OCI-M2 (cell line): Measurements from ENCODE around the gene MVD.

Source experiments
- DNase-seq: peaks from one replicate; lab custom pipeline; 2025; ENCODE audit not compliant: unreplicated experiment; lab: John Stamatoyannopoulos, UW

Gene MVD, protein sequence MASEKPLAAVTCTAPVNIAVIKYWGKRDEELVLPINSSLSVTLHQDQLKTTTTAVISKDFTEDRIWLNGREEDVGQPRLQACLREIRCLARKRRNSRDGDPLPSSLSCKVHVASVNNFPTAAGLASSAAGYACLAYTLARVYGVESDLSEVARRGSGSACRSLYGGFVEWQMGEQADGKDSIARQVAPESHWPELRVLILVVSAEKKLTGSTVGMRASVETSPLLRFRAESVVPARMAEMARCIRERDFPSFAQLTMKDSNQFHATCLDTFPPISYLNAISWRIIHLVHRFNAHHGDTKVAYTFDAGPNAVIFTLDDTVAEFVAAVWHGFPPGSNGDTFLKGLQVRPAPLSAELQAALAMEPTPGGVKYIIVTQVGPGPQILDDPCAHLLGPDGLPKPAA

DNA sequence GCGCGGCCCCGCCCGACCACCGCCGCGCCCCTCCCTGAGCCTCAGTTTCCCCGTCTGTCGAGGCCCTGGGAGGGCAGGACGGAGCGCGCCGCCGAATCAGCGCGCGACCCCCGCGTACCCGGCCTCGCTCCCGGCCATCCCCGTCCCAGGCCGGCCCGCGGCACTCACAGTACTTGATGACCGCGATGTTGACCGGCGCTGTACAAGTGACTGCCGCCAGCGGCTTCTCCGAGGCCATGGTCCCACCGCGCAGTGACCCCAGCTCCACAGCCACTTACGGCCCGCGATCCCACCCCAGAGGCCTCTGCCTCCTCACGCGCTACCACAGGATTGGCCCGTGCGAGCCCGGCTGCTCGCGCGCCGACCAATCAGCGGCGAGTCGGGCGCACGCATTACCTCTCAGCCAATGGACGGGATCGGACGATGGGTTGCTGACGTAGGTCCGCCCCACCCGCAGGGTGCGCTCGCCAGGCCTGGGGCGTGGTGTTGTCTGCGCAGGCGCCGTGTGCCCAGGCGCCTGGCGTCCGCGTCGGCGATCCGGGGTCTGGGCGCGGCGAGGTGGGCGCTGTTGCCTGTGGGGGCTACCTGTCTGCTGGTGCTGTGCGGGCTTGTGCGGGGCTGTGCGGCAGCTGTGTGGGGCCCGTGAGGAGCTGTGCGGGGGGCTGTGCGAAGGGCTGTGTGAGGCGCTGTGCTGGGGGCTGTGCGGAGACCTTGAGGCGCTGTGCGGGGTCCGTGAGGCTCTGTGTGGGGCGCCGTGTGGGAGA, at the start of gene MVD:
MVD (minus strand) TSS at position 249 of the 764 bp plus-strand sequence; CDS start at position 238, 11 bp downstream.
- peak; percentile 73 for DNase-seq

DNA sequence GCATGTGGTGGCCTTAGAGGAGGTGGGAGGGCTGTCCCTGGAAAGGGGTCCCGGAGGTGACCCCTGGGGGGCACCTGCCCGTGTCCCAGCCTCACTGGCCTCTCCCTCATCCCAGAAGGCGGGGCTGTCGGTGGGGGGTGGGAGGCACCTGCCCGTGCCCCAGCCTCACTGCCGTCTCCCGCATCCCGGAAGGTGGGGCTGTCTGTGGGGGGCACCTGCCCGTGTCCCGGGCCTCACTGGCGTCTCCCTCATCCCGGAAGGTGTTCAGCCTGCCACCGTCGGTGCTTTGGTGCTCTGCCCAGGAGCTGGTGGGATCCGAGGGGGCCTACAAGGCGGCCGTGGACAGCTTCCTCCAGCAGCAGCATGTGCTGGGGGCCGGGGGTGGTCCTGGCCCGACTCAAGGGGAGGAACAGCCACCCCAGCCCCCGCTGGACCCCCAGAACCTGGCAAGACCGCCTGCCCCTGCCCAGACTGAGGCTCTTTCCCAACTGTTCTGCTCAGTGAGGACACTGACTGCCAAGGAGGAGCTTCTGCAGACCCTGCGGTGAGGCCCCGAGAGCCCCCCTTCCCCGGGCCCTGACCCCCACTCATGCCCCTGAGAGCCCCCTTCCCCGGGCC, 49.6 kb upstream of the MVD start:
- DNase-seq = no peak

DNA sequence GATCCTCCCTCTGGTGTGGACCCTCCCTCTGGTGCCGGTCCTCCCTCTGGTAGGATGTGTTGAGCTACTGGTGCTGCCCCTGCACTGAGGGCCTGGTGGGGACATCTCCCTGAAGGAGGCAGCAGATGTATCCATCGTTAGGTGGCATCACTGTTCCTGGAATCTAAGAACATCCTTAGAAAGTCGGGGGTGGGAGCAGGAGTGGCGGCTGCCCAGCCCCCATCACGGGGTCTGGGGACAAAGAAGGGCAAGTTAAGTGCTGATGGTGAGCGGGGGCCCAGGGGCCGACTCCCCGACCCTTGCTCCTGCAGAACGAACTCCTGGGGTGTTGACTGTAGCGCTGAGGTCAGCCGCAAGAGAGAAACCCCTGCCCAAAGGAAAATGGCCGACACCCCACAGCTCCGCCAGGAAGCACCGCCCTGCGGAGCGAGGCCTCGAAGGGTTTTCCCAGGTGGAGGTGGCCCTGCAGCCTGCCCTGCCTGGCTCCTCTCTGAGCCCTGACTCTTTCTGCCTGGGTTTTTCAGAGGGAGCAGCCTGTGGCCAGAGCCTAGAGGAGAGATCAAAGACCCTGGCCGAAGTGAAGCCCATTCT, 49.0 kb upstream of the MVD start:
- DNase-seq = no peak

DNA sequence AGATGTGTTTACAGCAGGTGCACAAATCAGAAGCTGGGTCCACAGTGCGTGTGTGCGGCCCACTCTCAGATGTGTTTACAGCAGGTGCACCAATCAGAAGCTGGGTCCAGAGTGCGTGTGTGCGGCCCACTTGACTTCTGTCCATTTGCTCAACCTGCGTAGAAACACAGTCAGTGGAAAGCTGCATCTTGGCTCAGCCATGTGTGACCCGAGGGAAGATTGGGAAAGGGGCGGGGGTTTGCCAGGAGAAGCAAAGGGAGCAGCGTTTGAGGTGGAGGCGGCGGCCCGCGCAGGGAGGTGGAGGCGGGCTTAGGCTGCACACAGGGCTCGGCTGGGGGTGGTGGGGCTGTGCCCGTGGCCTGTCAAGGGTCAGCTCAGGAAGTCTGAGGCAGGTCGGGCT, 47.7 kb upstream of the MVD start:
- DNase-seq = no peak

DNA sequence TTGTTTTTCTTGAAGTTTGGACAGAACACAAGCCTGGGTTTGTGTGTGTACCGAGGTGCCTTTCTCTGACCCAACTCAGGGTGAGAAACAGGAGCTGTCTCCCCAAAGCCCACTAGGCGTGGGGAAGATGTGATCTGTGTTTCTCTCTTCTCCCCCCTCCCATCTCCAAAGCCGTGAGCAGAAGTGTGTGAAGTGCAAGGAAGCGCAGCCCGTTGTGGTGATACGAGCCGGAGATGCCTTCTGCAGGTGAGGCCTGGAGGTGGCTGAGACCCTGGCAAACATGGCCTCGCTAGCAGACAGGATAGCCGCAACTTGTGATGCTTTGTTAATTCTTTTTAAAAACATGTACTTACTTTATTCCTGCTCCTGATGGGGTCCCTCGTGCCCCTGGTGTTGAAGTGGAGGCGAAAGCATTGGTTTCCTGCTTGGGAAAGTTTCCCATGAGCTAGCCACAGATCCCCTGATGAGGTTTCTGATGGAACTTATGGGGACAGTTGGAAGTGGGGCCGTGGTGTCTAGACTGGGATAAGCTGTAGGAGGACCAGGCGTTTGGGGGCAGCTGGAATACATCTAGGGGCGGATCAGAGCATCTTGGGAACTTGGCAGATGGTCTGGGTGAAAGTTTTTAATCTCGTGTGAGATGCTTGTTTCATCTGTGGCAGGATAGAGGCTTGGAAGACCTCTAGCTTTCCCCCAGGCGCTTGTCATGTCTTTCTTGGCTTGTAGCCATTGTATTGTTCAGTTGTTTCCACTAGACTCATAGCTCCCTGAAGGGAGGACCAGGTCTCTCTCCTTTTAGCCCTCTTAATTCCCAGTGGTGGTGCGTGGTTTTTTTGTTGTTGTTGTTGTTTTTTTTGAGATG, 44.3 kb upstream of the MVD start:
- no peak for DNase-seq

DNA sequence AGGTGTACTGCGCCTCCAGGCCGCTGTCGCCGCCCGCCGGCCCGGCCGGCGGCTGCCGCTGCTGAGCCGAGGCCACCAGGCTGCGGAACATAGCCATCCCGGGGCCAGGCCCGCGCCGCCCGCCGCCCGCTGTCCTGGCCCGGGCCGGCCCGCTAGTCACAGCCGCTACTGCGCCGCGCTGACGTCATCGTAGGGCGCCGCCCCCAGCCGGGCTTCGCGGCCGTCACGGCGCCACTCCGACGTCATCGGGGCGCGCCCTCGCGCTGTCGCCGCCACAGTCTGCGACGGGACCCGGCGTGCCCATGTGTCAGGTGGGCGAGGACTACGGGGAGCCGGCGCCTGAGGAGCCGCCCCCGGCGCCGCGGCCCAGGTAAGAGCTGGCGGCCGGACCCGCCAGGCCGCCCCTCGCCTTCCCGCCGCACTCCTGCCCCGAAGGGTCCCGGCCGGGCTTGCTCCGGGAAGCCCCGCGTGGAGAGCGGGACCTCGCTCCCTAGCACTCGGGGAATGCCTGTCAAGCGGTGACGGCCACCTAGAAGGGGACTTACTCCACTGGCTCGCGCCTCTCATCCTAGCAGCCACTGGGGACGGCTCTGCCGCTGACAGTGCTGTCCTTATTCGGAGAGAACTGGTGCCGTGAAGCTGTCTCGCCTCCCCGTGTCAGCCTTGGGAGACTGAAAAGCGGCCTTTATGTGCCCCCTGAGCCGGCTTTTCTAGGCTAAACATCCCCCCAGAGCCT, 43.5 kb upstream of the MVD start, which contains the start of the genes CTU2 and RNF166:
CTU2 (plus strand) TSS at position 275 of the 736 bp plus-strand sequence; CDS start at position 303, 28 bp downstream.
RNF166 (minus strand) TSS at position 180 of the 736 bp plus-strand sequence; CDS start at position 97, 83 bp downstream.
- DNase-seq = no peak

DNA sequence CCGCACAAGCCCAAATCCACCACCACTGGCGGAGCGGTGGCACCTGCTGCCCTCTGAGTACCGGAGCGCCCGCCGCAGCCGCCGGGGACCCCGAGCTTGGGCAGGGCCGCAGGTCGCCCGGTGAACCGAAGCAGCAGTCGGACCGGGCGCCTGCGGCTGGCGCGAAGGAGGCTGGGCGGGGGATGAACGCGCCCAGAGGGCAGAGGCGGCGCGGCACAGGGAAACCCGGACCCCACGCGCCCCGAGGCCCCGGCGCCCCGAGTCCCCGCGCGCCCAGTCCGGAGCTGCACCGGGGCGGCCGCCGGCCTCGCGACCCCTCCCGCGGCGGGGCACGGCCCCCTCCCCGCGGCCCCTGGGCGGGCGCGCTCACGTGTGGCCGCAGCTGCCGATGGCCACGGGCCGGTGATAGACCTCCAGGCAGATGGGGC, 42.9 kb upstream of the MVD start:
- DNase-seq = no peak

DNA sequence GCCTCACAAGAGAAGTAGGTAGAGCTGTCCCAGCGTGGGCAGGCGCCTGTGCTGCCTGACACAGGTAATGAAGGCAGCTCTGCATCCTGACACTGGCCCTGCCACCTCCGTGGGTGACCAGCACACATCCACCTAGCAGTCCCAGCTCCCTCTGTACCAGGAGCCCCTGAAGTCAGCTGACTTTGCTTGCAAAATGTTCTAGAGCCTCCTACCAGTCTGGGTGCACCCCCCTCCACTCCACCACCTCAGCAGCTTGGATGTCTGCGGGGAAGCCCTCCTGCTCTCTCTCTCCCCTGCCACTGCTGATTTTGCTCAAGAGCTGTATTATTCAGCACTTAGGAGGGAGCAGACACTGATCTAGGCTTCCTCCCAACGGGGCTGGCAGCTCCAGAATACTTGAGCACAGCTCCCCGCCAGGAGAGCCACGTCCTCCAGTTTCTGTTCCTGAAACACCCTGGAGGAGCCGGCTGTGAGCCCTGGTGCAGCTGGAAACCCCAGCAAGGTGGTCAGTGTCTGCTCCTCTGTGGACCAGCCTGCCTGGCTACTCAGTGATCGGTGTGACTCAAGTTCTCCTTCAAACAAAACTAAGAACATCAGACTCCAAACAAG, 42.3 kb upstream of the MVD start:
- no peak for DNase-seq

DNA sequence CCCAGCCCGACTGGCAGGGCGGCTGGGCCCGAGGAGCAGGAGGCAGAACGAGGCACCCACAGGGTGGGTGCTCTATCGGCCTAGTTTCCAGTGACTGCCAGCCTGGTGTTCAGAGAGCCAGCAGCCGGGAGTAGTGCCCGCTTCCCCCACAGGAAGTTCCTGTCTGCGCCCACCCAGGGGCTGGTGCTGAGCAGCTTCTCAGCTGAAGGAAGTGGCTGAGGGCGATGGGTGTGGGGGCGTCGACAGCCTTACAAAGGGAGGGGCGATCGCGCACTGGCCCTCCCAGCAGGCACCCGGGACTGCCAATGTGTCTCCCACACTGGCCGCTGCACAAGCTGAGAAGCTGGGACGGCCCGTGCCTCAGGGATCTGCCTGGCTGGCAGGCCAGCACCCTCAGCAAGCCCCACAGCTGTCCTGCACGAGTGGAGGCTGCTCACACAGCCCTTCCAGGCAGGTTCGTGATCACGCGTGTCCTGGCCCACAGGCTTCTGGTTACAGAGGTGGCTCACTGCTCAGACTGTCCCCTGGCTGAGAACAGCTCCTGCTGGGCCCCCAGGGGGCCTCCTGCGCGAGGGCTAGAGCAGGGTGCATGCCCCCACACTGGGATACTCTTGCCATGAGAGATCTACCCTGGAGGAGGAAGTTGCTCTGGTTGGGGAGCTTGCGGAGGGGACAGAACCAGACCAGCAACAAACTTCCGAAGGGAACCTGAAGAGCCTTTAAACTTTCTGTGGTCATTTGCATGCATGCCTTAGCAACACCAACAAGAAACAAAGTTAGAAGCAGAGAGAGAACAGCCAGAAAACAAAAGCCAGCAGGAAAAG, 40.8 kb upstream of the MVD start:
- no peak for DNase-seq

DNA sequence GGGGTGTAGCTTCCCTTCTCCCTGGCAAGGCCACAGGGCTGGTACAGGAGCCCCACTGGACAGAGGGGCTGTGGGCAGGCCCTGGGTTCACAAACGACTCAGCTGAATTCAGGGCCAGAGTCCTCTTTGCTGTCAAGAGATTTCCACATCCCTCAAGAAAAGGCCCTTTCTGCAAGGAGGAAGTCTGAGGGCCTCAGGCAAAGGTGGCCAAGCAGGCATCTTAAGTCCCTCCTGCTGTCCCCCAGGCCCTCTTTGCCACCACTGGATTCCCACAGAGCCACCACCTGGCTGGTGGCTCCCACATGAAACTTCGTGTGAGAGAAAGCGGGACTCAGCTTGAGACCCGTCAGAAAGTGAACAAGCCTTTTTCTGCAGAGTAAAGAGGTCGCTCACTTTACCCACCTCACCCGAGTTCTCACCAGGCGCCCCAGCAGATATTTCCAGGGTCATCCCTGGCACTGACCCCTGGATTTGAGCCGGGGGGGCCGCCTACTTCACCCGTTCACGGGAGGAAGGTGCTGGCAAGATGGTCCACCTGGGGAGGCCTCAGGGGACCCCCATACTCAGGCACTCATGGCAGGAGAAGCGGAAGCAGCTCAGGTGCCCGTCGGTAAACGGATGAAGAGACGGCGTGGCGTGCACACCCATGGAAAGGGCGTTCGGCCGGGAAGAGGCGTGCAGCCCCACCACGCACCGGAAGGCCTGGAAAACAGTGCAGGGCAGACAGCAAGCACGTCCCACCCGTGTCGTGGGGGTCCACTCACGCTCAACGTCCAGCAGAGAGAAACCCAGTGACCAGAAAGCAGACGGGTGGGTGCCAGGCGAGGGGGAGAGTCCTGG, 39.7 kb upstream of the MVD start:
- DNase-seq = no peak

DNA sequence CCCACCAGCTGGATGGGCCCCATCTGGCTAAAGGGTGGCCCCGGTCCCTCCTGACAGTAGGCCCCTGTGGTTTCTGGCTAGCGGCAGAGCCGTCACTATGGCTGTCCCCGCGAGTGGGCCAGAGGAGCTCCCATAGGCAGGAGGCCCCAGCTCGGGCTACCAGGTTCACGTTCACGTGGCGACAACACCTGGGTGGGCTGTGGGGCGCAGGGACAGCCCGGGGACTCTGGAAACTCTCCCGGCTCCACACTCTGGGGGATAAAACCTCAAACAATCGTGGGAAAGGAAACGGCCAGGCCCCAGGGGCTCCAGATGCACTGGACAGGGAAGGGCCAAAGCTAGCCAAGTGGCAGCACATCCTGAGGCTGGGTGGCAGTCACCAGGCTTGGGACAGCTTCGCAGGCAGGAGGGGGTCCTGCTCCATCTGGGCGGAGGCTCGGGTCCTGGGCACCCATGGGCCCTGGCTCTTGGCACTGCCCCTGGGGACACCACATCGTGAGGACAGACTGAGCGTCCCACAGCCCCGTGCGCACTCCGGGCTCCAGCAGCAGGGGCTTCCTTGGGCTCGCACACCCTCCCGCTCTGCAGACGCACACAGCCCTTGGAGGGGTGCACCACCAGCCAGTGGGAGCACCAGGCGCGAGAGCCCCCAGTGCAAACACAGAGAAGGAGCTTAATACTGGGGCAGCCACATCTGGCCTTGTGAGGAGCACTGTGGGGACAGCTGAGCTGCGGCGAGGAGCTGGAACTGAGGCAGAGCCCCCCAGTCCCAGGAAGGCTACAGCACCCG, 38.9 kb upstream of the MVD start:
- no peak for DNase-seq

DNA sequence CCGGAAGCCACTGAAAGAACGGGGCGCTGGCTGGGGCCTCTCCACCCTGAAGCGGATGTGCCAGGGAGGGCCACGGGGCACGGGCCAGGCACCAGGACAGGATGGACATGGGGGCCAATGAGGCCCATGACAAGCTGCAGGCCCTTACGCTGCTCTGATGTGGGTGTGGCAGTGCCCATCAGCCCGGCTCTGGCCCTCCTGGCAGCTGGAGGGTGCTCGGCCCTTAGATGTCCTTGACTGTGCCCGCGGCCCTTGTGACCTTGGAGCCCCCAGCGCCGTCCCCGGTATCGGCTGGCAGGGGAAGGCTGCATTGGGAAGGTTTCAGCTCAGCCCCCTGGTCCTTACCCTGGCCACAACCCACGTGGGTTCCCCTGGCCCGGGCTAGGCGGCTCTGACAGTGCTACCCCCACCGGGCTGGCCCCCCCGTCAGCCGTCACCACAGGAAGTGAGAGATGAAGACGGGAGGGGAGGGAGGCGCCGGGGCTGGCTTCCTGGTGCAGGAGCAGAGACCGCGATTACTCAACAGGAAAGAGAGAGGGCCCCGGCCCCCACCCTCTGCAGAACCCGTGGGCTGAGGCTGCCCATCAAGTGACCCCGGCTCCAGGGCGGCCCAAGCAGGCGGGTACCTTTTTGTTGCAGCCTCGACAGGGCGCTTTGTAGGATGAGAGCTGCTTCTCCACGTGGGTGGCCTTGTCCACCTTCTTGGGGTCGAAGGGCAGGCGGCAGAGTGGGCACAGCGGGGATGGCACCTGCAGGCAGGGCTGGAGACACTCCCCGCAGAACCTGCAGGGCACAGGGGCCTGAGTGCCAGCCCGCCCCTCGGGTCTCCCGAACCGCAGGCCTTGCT, 38.0 kb upstream of the MVD start:
- no peak for DNase-seq

DNA sequence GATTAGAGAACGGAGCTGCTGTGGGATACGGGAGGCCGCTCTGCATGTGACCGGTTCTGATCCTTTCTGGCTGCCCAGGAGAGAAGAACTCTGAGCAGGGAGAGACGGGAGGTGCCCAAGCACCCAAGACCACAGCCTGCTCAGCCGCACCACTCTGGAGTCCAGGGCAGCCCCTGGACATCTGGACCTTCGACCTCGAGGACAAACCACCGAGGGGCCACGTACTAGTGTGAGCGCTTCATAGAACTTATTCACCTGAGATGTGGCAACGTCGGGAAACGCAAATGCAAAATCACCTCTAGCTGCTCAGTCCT, 37.4 kb upstream of the MVD start:
- DNase-seq = no peak

DNA sequence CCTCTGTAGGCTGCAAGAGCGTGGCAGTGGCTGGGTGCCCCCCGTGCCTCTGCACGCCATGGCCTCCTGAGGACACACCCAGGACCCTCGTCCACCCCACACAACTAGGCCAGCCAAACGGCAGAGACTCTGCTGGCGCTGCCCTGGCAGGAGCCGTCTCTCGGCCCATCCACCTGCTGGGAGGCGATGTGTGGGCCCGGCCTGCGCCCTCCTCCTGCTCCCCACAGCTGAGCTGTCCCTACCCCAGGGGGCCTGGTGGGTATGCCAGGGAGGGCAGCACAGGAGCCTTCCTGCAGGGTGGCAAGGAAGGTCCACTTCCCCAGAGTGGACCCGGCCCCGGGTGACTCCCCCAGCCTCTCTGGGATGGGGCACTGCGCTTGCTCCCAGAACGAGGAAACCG, 36.3 kb upstream of the MVD start:
- DNase-seq = no peak

DNA sequence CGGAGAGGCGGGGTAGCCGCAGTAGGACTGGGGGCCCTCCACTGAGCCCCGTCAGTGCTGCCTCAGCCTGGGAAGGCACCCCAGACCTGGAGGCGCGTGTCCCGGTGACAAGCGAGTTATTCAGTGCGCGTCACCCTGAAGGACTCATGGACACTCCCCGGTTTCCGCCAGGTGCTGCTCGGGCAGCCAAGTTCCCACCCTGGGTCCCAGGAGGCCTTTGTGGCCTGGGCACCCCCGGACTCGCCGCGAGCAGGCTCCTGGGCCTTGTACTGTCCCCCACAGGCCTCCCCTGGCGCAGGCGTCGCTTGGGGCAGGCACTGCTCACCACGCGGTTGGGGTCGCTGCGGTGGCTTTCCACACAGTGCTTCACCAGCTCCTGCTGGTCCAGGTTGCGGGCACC, 35.8 kb upstream of the MVD start:
- no peak for DNase-seq
